Gastrocnemius medialis (tissue), 4 donors: ENCODE measurements around the gene PDZK1. TPM values are rescaled to one million over a fixed set of nuclear protein-coding genes. Genes with fewer than 3 reads are reported as not detected.
"Not testable (repeated sequence)": the region's sequence is repeated elsewhere in the genome, so short reads cannot be mapped to it uniquely, and the experiment has no call there.

Experiments used
- ATAC-seq, 2 donors: fragments of 150-250 bp; one replicate each; pipeline ENCODE4 v1.9.1; 2016
- DNase-seq, 2 donors: peaks; one replicate each; pipeline ENCODE4 v3.0.0-alpha.2; 2019
- H3K27ac ChIP-seq, 4 donors: fragments of 200-600 bp; sonication (generic); 1 replicate in 1 of 4; 2 replicates in 3 of 4; pipeline ENCODE4 v1.5.1; 2016 to 2018; ENCODE audit warnings: mild to moderate bottlenecking in 2 of 4, moderate library complexity in 1 of 4
- H3K27me3 ChIP-seq, 3 donors: fragments of 200-600 bp; sonication (generic) in 2 of 3; 1 replicate in 1 of 3; 2 replicates in 2 of 3; pipeline versions ENCODE4 v1.5.1 to v1.6.0; 2016 to 2019; ENCODE audit warnings: mild to moderate bottlenecking in 1 of 3, moderate library complexity in 1 of 3
- H3K36me3 ChIP-seq, 2 donors: fragments of 200-600 bp; sonication (generic) in 1 of 2; one replicate each; pipeline ENCODE4 v1.5.1; 2017 to 2018
- H3K4me1 ChIP-seq, 2 donors: fragments of 200-600 bp; sonication (generic) in 1 of 2; one replicate each; pipeline ENCODE4 v1.5.1; 2016 to 2017; ENCODE audit warnings: mild to moderate bottlenecking in 2 of 2
- H3K4me3 ChIP-seq, 4 donors: fragments of 200-600 bp; sonication (generic) in 3 of 4; 1 replicate in 1 of 4; 2 replicates in 3 of 4; pipeline ENCODE4 v1.5.1; 2016 to 2019; ENCODE audit warnings: mild to moderate bottlenecking in 2 of 4
- H3K9me3 ChIP-seq, 3 donors: fragments of 200-600 bp; sonication (generic) in 2 of 3; 1 replicate in 1 of 3; 2 replicates in 2 of 3; pipeline ENCODE4 v1.5.1; 2016 to 2019
- in situ Hi-C, 4 donors: fragments of 200-750 bp; cut with MboI; loops; one replicate each; pipeline versions ENCODE4 v1.15.0 to v1.8.0; 2017; ENCODE audit warnings: low sequenced_read_pairs in 4 of 4
- intact Hi-C: fragments of 100-400 bp; cut with DNase I; formaldehyde crosslinking; loops from one replicate; pipeline ENCODE4 v1.15.1; 2023; ENCODE audit warnings: low total_unique reads
- total RNA-seq, 4 donors: library from RNA; depleted of rRNA; stranded (reverse); fragments of >200 nt; gene quantifications; one replicate each; pipeline versions ENCODE4 v1.1.0 to v1.2.3, GENCODE V29; 2016

Gene PDZK1
- total RNA-seq, 4 donors from 2014 or later: 0.44 TPM; not detected in 3

DNA sequence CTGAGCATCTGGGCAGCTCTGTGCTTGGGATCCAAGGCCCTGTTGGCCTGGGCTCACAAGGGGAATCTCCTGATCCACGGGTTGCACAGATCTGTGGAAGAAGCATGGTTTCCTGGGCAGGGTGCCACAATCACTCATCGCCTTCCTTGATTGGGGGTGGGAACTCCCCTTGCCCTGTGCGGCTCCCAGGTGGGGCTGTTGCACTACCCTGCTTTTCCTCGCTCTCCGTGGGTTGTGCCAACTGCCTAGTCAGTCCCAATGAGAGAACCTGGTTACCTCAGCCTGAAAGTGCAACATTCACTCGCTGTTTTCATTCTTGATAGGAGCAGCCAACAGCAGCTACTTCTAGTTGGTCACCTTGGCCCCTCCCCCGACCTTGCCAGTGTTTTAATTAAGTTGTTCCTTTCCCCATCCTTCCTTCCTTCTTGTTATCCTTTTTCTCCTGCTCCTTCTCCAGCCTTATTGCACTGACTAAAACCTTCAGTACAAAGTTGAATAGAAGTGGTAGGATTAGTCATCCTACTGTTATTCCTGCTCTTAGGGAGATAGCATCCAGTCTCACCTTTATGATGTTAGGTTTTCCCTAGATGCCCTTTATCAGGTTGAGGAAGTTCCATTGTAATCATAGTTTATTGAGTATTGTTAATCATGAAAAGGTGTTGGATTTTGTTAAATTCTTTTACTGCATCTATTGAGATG, 50.8 kb downstream of the PDZK1 start:
- H3K36me3 ChIP-seq, H3K27me3 ChIP-seq, intact Hi-C loops, in situ Hi-C loops, ATAC-seq, H3K9me3 ChIP-seq, H3K4me3 ChIP-seq, H3K27ac ChIP-seq, H3K4me1 ChIP-seq, DNase-seq: not testable (repeated sequence)

DNA sequence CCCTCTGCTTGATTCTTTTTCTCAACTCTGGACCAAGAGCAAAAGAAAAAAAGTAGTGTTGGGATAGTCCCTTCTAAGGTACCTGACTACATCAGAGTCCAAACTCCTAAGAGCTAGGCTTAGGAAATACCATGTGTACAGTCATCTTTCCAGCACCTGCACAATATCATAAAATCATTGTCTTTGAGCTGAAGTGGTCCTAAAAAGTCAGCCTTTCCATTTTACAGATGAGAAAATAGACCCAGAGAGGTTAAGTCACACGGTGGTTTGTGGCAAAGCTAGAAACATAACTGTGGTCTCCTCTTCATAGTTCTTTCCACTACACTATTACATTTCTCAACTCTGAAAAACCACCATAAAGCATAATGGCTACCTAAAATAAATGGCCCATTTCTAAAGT, 63.2 kb downstream of the PDZK1 start:
- H3K27me3 ChIP-seq, H3K27ac ChIP-seq, in situ Hi-C loops, DNase-seq, intact Hi-C loops, H3K4me3 ChIP-seq, ATAC-seq, H3K36me3 ChIP-seq, H3K9me3 ChIP-seq, H3K4me1 ChIP-seq: not testable (repeated sequence)

DNA sequence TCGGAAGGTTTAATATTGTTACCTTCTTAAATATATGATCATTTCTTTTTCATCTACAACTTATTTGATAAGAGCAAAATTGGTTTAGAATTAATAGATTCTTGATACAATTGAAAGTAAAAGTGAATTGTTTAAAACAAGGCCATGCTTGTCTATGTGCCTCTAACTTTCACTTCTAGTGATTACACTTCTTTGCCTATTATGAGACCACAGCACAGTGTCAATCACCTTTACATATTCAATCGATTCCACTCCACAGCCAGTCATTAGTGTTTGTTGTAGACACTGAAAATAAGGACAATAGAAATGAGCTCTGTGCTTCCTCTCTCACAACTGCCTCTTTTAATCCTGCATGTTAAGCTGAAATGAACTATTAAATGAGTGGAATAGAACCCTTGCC, 65.3 kb downstream of the PDZK1 start:
- H3K27ac ChIP-seq, H3K4me3 ChIP-seq, H3K36me3 ChIP-seq, in situ Hi-C loops, H3K27me3 ChIP-seq, intact Hi-C loops, ATAC-seq, H3K4me1 ChIP-seq, DNase-seq, H3K9me3 ChIP-seq: not testable (repeated sequence)

DNA sequence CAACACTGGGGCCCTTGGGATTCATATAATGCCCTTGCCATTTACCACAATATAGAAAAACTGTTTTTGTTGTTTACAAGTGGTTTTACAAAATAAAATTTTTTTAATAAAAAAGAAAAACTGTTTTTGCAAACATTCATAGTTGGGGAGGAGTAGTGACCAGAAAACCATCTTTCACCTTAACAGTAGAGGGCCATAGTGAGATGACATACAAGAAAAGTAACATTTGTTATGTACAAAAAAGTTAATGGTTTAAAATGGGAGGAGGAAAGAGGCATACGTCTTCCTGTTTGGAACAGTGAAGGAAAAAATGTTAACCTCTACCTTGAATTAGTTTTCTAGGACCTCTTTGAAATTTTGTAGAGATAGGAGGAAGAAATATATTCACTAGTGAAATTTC, 70.9 kb downstream of the PDZK1 start:
- H3K4me3 ChIP-seq, intact Hi-C loops, ATAC-seq, H3K27me3 ChIP-seq, H3K4me1 ChIP-seq, H3K9me3 ChIP-seq, H3K36me3 ChIP-seq, in situ Hi-C loops, DNase-seq, H3K27ac ChIP-seq: not testable (repeated sequence)

DNA sequence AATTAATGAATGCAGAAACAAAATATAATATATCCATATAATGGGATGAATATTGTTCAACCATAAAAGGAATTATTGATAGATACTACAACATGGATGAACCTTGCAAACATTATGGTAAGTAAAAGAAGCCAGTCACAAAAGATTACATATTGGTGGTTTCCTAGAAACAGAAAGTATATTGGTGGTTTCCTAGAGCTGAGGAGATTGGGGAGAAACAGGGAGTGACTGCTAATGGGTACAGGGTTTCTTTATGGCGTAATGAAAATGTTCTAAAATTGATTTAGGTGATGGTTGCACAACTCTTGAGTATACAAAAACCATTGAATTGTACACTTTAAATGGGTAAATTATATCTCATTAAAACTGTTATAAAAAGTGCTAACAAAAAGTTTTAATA, 85.0 kb downstream of the PDZK1 start:
- H3K36me3 ChIP-seq, H3K4me1 ChIP-seq, in situ Hi-C loops, H3K9me3 ChIP-seq, intact Hi-C loops, H3K27ac ChIP-seq, ATAC-seq, H3K4me3 ChIP-seq, DNase-seq, H3K27me3 ChIP-seq: not testable (repeated sequence)

Other genes with a start within 250 kb of the PDZK1 start
- 10 to 100 TPM in 3 of 4 donors, 1 to 10 TPM in 1; 9.0 to 27.0 (median 19.4) TPM for gene GPR89A, start 99.4 kb downstream of the PDZK1 start, total RNA-seq
- not detected for gene CD160, start 12.1 kb upstream of the PDZK1 start, total RNA-seq
- gene RNF115, start 116.7 kb upstream of the PDZK1 start, total RNA-seq: 10 to 100 TPM; 16.1 to 65.4 (median 37.3) TPM
- 10 to 100 TPM; 23.0 to 27.8 (median 26.4) TPM for gene POLR3C, start 116.8 kb upstream of the PDZK1 start, total RNA-seq
- gene NUDT17, start 138.3 kb upstream of the PDZK1 start, total RNA-seq: 1 to 10 TPM in 1 of 4 donors, under 1 TPM in 2, not detected in 1; 0.46 to 2.2 (median 0.51) TPM
- gene PIAS3, start 151.7 kb upstream of the PDZK1 start, total RNA-seq: 10 to 100 TPM; 26.2 to 40.0 (median 35.7) TPM
- gene ANKRD35, start 178.5 kb upstream of the PDZK1 start, total RNA-seq: 10 to 100 TPM in 2 of 4 donors, 1 to 10 TPM in 2; 8.0 to 19.5 (median 10.7) TPM
- 10 to 100 TPM in 3 of 4 donors, 1 to 10 TPM in 1; 6.4 to 20.0 (median 14.7) TPM for gene ITGA10, start 202.7 kb upstream of the PDZK1 start, total RNA-seq
- 10 to 100 TPM; 23.2 to 46.0 (median 31.7) TPM for gene PEX11B, start 211.3 kb upstream of the PDZK1 start, total RNA-seq
- 100 to 1,000 TPM; 199 to 589 (median 381) TPM for gene RBM8A, start 220.1 kb upstream of the PDZK1 start, total RNA-seq